Measurements from ENCODE around the gene NBPF12. TPM values are rescaled to one million over a fixed set of nuclear protein-coding genes. Genes with fewer than 3 reads are reported as not detected.
"Not testable (repeated sequence)": the region's sequence is repeated elsewhere in the genome, so short reads cannot be mapped to it uniquely, and the experiment has no call there.

Gene NBPF12
- total RNA-seq, 2 experiments from 2014 or later = 26.4 TPM

GRCh38 chr1:146924106-146924505 lies 14.0 kb upstream of the NBPF12 start:
- H3K27ac ChIP-seq (ENCODE audit: low read depth in 1 of 2, low read length in 2 of 2); DNase-seq; H3K27me3 ChIP-seq (ENCODE audit: control insufficient read depth in 1 of 2, insufficient read depth in 2 of 2, low read length in 2 of 2); H3K4me1 Mint-ChIP-seq (ENCODE audit: low read depth); POLR2A ChIA-PET; H3K4me3 ChIP-seq (ENCODE audit: low read length); H3K36me3 Mint-ChIP-seq (ENCODE audit: low read depth); ATAC-seq (ENCODE audit: poor library complexity); H3K27me3 Mint-ChIP-seq; intact Hi-C loops (cut with DNase I, micrococcal nuclease); H3K9me3 Mint-ChIP-seq; H3K36me3 ChIP-seq (ENCODE audit: insufficient read depth, low read length); CTCF ChIA-PET; H3K9me3 ChIP-seq (ENCODE audit: control insufficient read depth in 1 of 2, insufficient read depth in 1 of 2, low read length in 2 of 2); H3K4me3 Mint-ChIP-seq; H3K27ac Mint-ChIP-seq; H3K4me1 ChIP-seq (ENCODE audit: insufficient read depth, low read length): not testable (repeated sequence)

- H3K9me3 ChIP-seq (ENCODE audit: control insufficient read depth in 1 of 2, insufficient read depth in 1 of 2, low read length in 2 of 2); H3K27ac ChIP-seq (ENCODE audit: low read depth in 1 of 2, low read length in 2 of 2); H3K27me3 ChIP-seq (ENCODE audit: control insufficient read depth in 1 of 2, insufficient read depth in 2 of 2, low read length in 2 of 2); intact Hi-C loops (cut with DNase I, micrococcal nuclease); H3K36me3 ChIP-seq (ENCODE audit: insufficient read depth, low read length); H3K4me1 ChIP-seq (ENCODE audit: insufficient read depth, low read length); H3K4me3 ChIP-seq (ENCODE audit: low read length); DNase-seq; H3K36me3 Mint-ChIP-seq (ENCODE audit: low read depth); ATAC-seq (ENCODE audit: poor library complexity); H3K4me3 Mint-ChIP-seq; POLR2A ChIA-PET; H3K27ac Mint-ChIP-seq; CTCF ChIA-PET; H3K4me1 Mint-ChIP-seq (ENCODE audit: low read depth); H3K9me3 Mint-ChIP-seq; H3K27me3 Mint-ChIP-seq: not testable (repeated sequence)
Measured at GRCh38 chr1:146926413-146926812, 11.7 kb upstream of the NBPF12 start.

- H3K4me3 Mint-ChIP-seq; ATAC-seq (ENCODE audit: poor library complexity); intact Hi-C loops (cut with DNase I, micrococcal nuclease); CTCF ChIA-PET; POLR2A ChIA-PET; H3K27ac Mint-ChIP-seq; H3K4me1 Mint-ChIP-seq (ENCODE audit: low read depth); H3K4me1 ChIP-seq (ENCODE audit: insufficient read depth, low read length); DNase-seq; H3K9me3 ChIP-seq (ENCODE audit: control insufficient read depth in 1 of 2, insufficient read depth in 1 of 2, low read length in 2 of 2); H3K4me3 ChIP-seq (ENCODE audit: low read length); H3K9me3 Mint-ChIP-seq; H3K36me3 ChIP-seq (ENCODE audit: insufficient read depth, low read length); H3K27me3 ChIP-seq (ENCODE audit: control insufficient read depth in 1 of 2, insufficient read depth in 2 of 2, low read length in 2 of 2); H3K36me3 Mint-ChIP-seq (ENCODE audit: low read depth); H3K27ac ChIP-seq (ENCODE audit: low read depth in 1 of 2, low read length in 2 of 2): not testable (repeated sequence)
- H3K27me3 Mint-ChIP-seq = peaks cover 15% of the 10 kb centered on the region
Measured at GRCh38 chr1:146930225-146930624, 7.9 kb upstream of the NBPF12 start.

GRCh38 chr1:146934390-146935223 lies 3.5 kb upstream of the NBPF12 start:
- peaks cover 15% of the 10 kb centered on the region for H3K27me3 Mint-ChIP-seq
- H3K4me1 ChIP-seq (ENCODE audit: insufficient read depth, low read length); ATAC-seq (ENCODE audit: poor library complexity); H3K36me3 Mint-ChIP-seq (ENCODE audit: low read depth); H3K9me3 ChIP-seq (ENCODE audit: control insufficient read depth in 1 of 2, insufficient read depth in 1 of 2, low read length in 2 of 2); H3K27ac ChIP-seq (ENCODE audit: low read depth in 1 of 2, low read length in 2 of 2); CTCF ChIA-PET; H3K27me3 ChIP-seq (ENCODE audit: control insufficient read depth in 1 of 2, insufficient read depth in 2 of 2, low read length in 2 of 2); H3K9me3 Mint-ChIP-seq; H3K36me3 ChIP-seq (ENCODE audit: insufficient read depth, low read length); POLR2A ChIA-PET; H3K27ac Mint-ChIP-seq; intact Hi-C loops (cut with DNase I, micrococcal nuclease); H3K4me3 ChIP-seq (ENCODE audit: low read length): not testable (repeated sequence)
- peak overlapping the region; percentile 43 for H3K4me3 Mint-ChIP-seq
- peaks cover 13% of the 10 kb centered on the region for H3K4me1 Mint-ChIP-seq (ENCODE audit: low read depth)
- peak in 1 of 14 experiments; percentile 17 for DNase-seq

GRCh38 chr1:146937462-146937861 lies 662 bp upstream of the NBPF12 start:
- not testable (repeated sequence) for ATAC-seq (ENCODE audit: poor library complexity)

GRCh38 chr1:146938927-146939786 lies 1.0 kb downstream of the NBPF12 start:
- peak; percentile 37 for ATAC-seq (ENCODE audit: poor library complexity)
- peak overlapping the region; percentile 96 for H3K27ac Mint-ChIP-seq
- peaks cover 19% of the 10 kb centered on the region for H3K4me1 Mint-ChIP-seq (ENCODE audit: low read depth)
- intact Hi-C loops (cut with DNase I, micrococcal nuclease); CTCF ChIA-PET; H3K9me3 Mint-ChIP-seq; H3K9me3 ChIP-seq (ENCODE audit: control insufficient read depth in 1 of 2, insufficient read depth in 1 of 2, low read length in 2 of 2); H3K36me3 Mint-ChIP-seq (ENCODE audit: low read depth); H3K27me3 Mint-ChIP-seq; H3K27me3 ChIP-seq (ENCODE audit: control insufficient read depth in 1 of 2, insufficient read depth in 2 of 2, low read length in 2 of 2); H3K4me1 ChIP-seq (ENCODE audit: insufficient read depth, low read length); H3K36me3 ChIP-seq (ENCODE audit: insufficient read depth, low read length): not testable (repeated sequence)
- Histone ChIP-seq H3K4me3 (ENCODE audit: low read length) (peak overlapping the region; percentile 72), H3K27ac (ENCODE audit: low read depth in 1 of 2, low read length in 2 of 2) (peak overlapping the region in 1 of 2 donors; percentile 50)
- DNase-seq = peak in 13 of 14 experiments; percentile 8 to 58 (median 25)
- POLR2A ChIA-PET = interaction anchor here (1.1 to 1.6 kb wide), 2 partner anchors 103 to 146 kb away, joined by 3 to 4 read pairs; no protein-coding TSS in a partner anchor
- H3K4me3 Mint-ChIP-seq = peak overlapping the region; percentile 98

More at GRCh38 chr1:146937462-146937861, 662 bp upstream of the NBPF12 start:
- H3K4me3 Mint-ChIP-seq = peak overlapping the region; percentile 74
- H3K9me3 ChIP-seq (ENCODE audit: control insufficient read depth in 1 of 2, insufficient read depth in 1 of 2, low read length in 2 of 2); H3K4me1 ChIP-seq (ENCODE audit: insufficient read depth, low read length); H3K27me3 ChIP-seq (ENCODE audit: control insufficient read depth in 1 of 2, insufficient read depth in 2 of 2, low read length in 2 of 2); intact Hi-C loops (cut with DNase I, micrococcal nuclease); CTCF ChIA-PET; H3K9me3 Mint-ChIP-seq; H3K36me3 Mint-ChIP-seq (ENCODE audit: low read depth); H3K36me3 ChIP-seq (ENCODE audit: insufficient read depth, low read length); H3K4me3 ChIP-seq (ENCODE audit: low read length); H3K27ac ChIP-seq (ENCODE audit: low read depth in 1 of 2, low read length in 2 of 2): not testable (repeated sequence)
- POLR2A ChIA-PET = interaction anchor here (1.6 kb wide), 1 partner anchor 148 kb away, joined by 4 read pairs; no protein-coding TSS in a partner anchor
- peak in 1 of 14 experiments; percentile 50 for DNase-seq
- peaks cover 11% of the 10 kb centered on the region for H3K27me3 Mint-ChIP-seq
- H3K27ac Mint-ChIP-seq = peak overlapping the region; percentile 39
- H3K4me1 Mint-ChIP-seq (ENCODE audit: low read depth) = peaks cover 22% of the 10 kb centered on the region

Measured in CD4-positive, alpha-beta T cell (primary cell).